SIG-M5 (cell line): ENCODE measurements around the gene CRACR2A.

Experiments
- DNase-seq: peaks from one replicate; lab custom pipeline; 2025; lab: John Stamatoyannopoulos, UW

The CRACR2A gene

GRCh38 chr12:3752741-3753486, at the start of gene CRACR2A:
Gene CRACR2A (minus strand): TSS chr12:3753109. CDS start chr12:3696999, 56,110 bp downstream.
- no peak for DNase-seq

- no peak for DNase-seq
Observed at GRCh38 chr12:3797531-3798048, 44.7 kb upstream of the CRACR2A start.

- DNase-seq: no peak
Observed at GRCh38 chr12:3795492-3796133, 42.7 kb upstream of the CRACR2A start.

- no peak for DNase-seq
Observed at GRCh38 chr12:3795066-3795465, 42.2 kb upstream of the CRACR2A start.

- no peak for DNase-seq
Observed at GRCh38 chr12:3792623-3793288, 39.8 kb upstream of the CRACR2A start.

GRCh38 chr12:3791256-3791874, 38.5 kb upstream of the CRACR2A start:
- no peak for DNase-seq

GRCh38 chr12:3790642-3791041, 37.7 kb upstream of the CRACR2A start:
- no peak for DNase-seq

- DNase-seq: no peak
Observed at GRCh38 chr12:3789838-3790237, 36.9 kb upstream of the CRACR2A start.

GRCh38 chr12:3777206-3777809, 24.4 kb upstream of the CRACR2A start:
- DNase-seq: no peak

GRCh38 chr12:3775385-3776035, 22.6 kb upstream of the CRACR2A start:
- no peak for DNase-seq

GRCh38 chr12:3772380-3772779, 19.5 kb upstream of the CRACR2A start:
- DNase-seq: no peak

GRCh38 chr12:3771853-3772252, 18.9 kb upstream of the CRACR2A start:
- DNase-seq: no peak

- no peak for DNase-seq
Observed at GRCh38 chr12:3770891-3771290, 18.0 kb upstream of the CRACR2A start.

GRCh38 chr12:3768911-3769447, 16.1 kb upstream of the CRACR2A start:
- DNase-seq: no peak

- no peak for DNase-seq
Observed at GRCh38 chr12:3761116-3761735, 8.3 kb upstream of the CRACR2A start.

- DNase-seq: no peak
Observed at GRCh38 chr12:3759878-3760277, 7.0 kb upstream of the CRACR2A start.

GRCh38 chr12:3757261-3757660, 4.4 kb upstream of the CRACR2A start:
- DNase-seq: no peak

- no peak for DNase-seq
Observed at GRCh38 chr12:3755898-3756297, 3.0 kb upstream of the CRACR2A start.

GRCh38 chr12:3753544-3754284, 805 bp upstream of the CRACR2A start:
- DNase-seq: peak; percentile 21

- no peak for DNase-seq
Observed at GRCh38 chr12:3752096-3752709, 706 bp downstream of the CRACR2A start.
